GM12801 (cell line): ENCODE data around the gene GAS2L1.

Experiments
- CTCF ChIP-seq: IDR thresholded peaks from one replicate; pipeline ENCODE4 v1.5.1; 2011; ENCODE audit warnings: control low read depth; ENCODE audit not compliant: insufficient read length; ENCODE audit errors: extremely low read depth

GAS2L1 gene

GRCh38 chr22:29269230-29269604 is 37.2 kb upstream of the GAS2L1 start:
- TF ChIP-seq CTCF: no peak

- no peak for TF ChIP-seq CTCF
These were observed 36.5 kb upstream of the GAS2L1 start for GRCh38 chr22:29269731-29270474.

GRCh38 chr22:29270475-29271271 is 35.8 kb upstream of the GAS2L1 start:
- TF ChIP-seq CTCF: no peak

GRCh38 chr22:29272624-29273023 is 33.8 kb upstream of the GAS2L1 start:
- TF ChIP-seq CTCF: no peak

GRCh38 chr22:29275167-29275566 is 31.3 kb upstream of the GAS2L1 start:
- no peak for TF ChIP-seq CTCF

- TF ChIP-seq CTCF: no peak
These were observed 30.5 kb upstream of the GAS2L1 start for GRCh38 chr22:29275819-29276565.

- TF ChIP-seq CTCF: no peak
These were observed 28.5 kb upstream of the GAS2L1 start for GRCh38 chr22:29277927-29278326.
